GM21576 (cell line): Measurements from ENCODE around the gene PLEKHJ1.

ENCODE experiments used
- ATAC-seq: cut with Tn5 transposase; IDR thresholded peaks from one replicate; pipeline ENCODE4 v1.9.1; 2021; ENCODE audit warnings: mild to moderate bottlenecking, moderate library complexity; ENCODE audit not compliant: unreplicated experiment

PLEKHJ1 gene

GRCh38 chr19:2249880-2250765 lies 14.0 kb upstream of the PLEKHJ1 start:
- ATAC-seq: no peak

DNA sequence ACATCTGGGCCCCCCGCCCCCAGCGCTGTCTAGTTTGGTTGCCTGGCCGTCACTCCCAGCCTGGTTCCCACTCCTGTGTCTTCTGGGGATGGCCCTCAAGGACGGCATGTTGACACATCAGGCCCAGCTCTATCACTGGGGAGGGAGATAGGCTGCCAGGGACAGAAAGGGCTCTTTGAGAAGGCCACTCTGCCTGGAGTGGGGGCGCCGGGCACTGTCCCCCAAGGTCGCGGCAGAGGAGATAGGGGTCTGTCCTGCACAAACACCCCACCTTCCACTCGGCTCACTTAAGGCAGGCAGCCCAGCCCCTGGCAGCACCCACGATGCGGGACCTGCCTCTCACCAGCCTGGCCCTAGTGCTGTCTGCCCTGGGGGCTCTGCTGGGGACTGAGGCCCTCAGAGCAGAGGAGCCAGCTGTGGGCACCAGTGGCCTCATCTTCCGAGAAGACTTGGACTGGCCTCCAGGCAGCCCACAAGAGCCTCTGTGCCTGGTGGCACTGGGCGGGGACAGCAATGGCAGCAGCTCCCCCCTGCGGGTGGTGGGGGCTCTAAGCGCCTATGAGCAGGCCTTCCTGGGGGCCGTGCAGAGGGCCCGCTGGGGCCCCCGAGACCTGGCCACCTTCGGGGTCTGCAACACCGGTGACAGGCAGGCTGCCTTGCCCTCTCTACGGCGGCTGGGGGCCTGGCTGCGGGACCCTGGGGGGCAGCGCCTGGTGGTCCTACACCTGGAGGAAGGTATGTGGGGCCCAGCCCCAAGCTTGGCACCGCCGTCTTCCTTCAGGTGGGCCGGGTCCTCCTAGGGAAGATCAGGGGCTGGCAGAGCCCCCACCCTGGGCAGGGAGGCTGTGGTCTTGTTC lies 13.1 kb upstream of the PLEKHJ1 start, which contains the start of gene AMH:
AMH (plus strand) TSS at position 314 of the 857 bp plus-strand sequence; CDS start at position 324, 10 bp downstream.
- no peak for ATAC-seq

DNA sequence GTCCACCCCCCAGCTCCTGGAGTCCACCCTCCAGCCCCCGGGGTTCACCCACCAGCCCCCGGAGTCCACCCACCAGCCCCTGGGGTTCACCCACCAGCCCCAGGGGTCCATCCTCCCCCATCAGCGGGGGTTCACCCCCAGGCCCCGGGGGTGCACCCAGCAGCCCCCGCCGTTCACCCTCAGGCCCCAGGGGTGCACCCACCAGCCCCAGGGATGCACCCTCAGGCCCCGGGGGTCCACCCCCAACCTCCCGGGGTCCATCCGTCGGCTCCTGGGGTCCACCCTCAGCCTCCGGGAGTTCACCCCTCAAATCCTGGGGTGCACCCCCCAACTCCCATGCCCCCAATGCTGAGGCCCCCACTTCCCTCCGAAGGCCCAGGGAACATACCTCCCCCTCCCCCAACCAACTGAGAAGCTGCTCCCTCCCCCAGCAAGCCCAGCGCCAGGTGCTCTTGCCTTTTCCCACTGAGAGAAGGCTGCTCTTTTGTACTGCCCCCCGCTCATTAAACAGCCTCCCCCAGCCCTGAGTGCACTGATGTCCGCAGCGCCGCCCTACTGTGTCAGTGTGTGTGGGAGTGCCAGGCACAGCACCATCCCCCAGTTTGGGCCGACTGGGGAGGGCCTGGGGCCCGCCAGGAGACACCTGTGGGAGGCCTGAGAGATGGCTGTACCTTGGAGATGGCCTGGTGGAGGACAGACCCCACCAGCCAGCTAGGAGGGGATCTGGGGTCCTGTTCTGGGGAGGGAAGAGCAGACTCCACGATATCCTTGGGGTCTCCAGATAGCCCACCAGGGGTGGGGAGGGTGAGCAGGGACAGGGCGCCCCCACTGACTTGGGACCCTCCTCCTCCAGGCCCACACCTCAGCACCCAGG lies 12.2 kb upstream of the PLEKHJ1 start:
- ATAC-seq: no peak

GRCh38 chr19:2247433-2248101 lies 11.4 kb upstream of the PLEKHJ1 start:
- no peak for ATAC-seq

- no peak for ATAC-seq
Measured at GRCh38 chr19:2246801-2247361, 10.8 kb upstream of the PLEKHJ1 start.

GRCh38 chr19:2246014-2246620 lies 10.0 kb upstream of the PLEKHJ1 start:
- no peak for ATAC-seq

DNA sequence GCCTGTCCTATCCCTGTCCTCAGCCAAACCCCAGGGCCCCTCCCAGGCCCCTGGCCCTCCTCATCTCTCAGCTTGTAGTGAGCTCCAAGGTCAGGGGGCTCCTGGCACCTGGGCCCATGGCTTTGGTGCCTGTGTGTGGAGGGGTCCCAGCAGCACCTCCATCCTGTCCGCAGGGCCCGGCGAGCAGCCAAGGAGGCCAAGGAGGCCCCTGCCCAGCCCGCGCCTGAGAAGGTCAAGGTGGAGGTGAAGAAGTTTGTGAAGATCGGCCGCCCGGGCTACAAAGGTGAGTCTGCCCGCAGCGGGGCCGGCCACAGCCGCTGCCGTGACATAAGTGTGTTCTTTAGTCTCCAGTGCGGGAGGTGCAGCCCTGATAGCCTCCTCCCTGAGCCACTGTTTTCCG lies 9.1 kb upstream of the PLEKHJ1 start:
- no peak for ATAC-seq

- ATAC-seq: no peak
Measured at GRCh38 chr19:2244486-2244885, 8.4 kb upstream of the PLEKHJ1 start.

DNA sequence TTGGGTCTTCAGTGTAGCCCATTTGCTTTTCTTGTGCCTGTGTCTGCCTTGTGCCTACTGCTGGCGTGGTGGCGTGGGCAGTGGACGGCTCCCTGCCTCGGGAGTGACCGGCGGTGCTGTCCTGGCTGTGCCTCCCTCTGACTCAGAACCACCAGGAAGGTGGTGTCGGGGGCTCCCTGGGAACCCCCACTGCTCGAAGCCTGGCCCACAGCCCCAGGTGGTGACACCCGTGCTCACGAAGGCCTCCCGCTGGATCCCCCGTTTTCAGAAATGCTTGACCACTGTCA lies 7.9 kb upstream of the PLEKHJ1 start:
- ATAC-seq: no peak

- no peak for ATAC-seq
Measured at GRCh38 chr19:2243274-2244124, 7.4 kb upstream of the PLEKHJ1 start.

- no peak for ATAC-seq
Measured at GRCh38 chr19:2242816-2243215, 6.7 kb upstream of the PLEKHJ1 start.

GRCh38 chr19:2242092-2242537 lies 6.0 kb upstream of the PLEKHJ1 start:
- ATAC-seq: no peak

GRCh38 chr19:2240881-2241760 lies 5.0 kb upstream of the PLEKHJ1 start:
- no peak for ATAC-seq

DNA sequence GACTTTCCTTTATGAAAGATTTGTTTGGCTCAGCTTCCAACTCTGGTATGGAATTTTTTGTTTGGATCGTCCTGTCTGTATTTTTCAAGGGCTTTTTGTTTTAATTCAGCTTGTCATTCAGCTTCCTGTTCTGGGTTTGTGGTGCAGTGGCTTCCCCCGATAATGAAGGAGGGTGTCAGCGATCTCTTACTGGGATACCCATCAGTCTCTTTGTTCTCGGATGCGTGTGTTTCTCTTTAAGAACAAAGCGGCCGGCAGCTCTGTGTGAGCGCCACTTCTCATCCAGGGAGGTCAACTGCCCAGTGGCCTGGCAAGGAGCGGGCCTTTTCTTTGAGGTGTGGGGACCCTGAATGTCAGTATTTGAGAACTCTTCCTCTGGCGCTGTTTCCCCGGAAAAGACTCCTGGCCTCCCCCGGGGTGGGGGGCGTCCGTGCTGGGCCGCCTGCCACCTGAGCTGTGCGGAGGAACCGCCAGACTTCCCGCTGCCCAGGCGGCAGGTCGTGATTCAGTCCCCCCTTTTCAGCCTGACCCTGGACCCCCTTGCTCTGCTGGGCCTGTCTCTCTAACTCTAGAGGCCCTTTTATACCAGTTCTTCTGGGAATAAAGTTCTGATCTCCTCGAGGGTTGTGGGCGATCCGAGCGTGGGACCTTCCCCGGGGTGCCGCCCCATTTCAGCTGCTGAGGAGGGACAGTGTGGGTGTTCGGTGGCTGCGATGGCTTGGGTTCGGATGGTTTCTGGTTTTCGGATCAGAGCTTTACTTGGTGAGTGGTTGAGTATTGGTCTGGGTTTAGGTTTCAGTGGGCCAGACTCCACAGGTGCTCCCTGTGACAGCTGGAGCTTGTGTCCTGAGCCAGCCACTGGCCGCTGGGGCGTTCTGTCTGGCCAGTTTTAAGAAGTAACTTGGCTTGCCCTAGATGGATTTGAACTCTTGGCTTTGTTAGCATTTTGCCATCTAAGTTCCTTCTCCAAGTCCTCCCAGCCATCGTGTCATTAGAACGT lies 3.9 kb upstream of the PLEKHJ1 start:
- no peak for ATAC-seq

DNA sequence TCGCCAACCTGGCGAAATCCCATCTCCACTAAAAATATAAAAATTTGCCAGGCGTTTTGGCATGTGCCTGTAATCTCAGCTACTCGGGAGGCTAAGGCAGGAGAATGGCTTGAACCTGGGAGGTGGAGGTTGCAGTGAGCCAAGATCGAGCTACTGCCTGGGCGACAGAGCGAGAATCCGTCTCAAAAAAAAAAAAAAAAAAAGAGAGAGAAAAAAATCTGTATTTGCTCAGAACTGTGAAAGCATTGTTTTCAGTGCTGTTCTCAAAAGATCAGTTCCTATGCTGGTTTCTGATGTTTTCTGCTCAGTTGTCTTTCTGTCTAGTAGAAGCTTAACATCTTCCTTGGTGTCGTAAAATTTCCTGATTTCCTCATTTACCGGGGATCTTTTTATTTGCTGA lies 3.0 kb upstream of the PLEKHJ1 start:
- no peak for ATAC-seq

- no peak for ATAC-seq
Measured at GRCh38 chr19:2237869-2238153, 1.7 kb upstream of the PLEKHJ1 start.
